ENCODE data around the gene MYH14.
A peak's percentile ranks its signal among the peaks of the same experiment; 100 is the strongest.
"Not testable (repeated sequence)": the region's sequence is repeated elsewhere in the genome, so short reads cannot be mapped to it uniquely, and the experiment has no call there.

Gene MYH14

GRCh38 chr19:50322931-50323781, 119.7 kb downstream of the MYH14 start:
- DNase-seq, result no peak

GRCh38 chr19:50323782-50324133, 120.3 kb downstream of the MYH14 start:
- no peak for DNase-seq

DNA sequence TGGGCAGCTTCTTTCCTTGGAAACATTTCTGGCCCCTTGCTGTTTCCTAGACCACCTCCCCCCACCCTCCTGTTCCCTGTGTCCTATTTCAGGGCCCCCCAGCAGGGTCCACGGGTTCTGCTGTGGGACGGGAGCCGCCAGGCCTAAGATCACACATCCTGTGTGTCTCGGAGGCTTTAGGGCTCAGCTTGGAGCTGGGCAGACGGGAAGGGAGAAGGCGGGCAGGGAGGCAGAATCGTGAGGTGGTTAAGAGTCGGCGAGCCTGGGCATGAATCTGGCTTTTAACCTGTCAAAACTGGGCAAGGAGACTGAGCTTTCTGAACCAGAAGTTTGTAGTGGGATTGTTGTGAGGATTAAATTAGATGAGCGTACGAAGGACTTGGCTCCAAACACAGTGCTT, 120.9 kb downstream of the MYH14 start:
- no peak for DNase-seq

DNA sequence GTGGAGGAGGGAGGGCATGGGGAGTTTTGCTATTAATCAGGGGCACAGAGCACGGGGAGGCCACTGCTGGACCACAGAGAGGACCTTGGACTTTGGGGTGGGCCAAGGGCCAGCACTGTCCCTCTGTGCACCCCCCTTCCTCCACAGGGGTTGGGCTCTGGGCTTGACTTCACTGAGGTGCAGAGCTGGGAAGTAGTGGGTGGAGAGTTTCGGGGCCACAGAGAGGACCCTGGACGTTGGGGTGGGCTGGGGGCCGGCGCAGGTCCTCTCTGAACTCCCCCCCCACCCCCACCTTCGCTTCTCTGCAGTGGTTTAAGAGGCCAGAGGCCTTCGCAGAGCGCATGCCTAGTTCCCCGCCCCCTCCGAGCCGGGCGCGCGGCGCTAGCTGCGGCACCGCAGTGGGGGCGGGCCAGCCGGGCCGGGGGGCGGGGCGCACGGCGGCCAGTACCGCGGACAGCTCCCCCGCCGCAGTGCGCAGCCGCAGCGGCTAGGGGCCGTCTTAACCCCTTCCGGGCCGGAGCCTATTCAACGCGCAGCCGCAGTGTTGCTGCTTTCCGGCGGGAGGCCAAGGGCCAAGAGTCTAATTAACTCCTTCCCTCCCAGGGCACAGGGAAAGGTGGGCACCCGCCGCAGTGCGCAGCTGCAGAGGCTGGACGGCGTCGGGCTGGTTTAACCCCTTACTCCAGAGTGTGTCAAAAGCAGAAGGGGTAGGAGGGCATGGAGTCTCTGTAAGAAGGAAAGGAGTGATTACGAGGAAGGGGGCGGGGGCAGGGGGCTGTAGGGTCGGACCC, 122.1 kb downstream of the MYH14 start:
- peak; percentile 82 for DNase-seq

GRCh38 chr19:50326101-50326664, 122.8 kb downstream of the MYH14 start:
- no peak for DNase-seq

DNA sequence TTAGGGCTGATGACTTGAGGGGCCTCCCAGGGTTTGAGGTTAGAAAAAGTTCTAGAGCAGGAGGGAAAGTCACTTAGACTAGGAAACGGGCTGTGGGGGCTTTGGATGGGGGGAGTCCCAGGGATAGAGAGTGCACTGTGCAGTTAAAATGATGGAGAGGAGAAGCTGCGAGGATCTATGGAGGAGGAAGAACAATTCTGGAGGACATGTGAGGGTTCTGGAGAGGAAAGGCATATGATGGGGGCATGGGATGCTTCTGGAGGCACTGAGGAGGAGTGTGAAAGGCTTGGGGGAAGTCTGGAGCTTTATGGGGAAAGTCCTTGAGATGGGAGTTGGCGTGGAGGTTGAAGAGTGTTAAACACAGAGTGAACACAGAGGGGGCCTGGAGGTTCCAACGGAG, 123.6 kb downstream of the MYH14 start:
- no peak for DNase-seq

- DNase-seq, result no peak
Measured at GRCh38 chr19:50327461-50328223, 124.2 kb downstream of the MYH14 start.

GRCh38 chr19:50328224-50328872, 124.9 kb downstream of the MYH14 start:
- no peak for DNase-seq

GRCh38 chr19:50328873-50329145, 125.4 kb downstream of the MYH14 start:
- DNase-seq, result no peak

- peak; percentile 98 for DNase-seq
Measured at GRCh38 chr19:50329146-50329925, 125.9 kb downstream of the MYH14 start, which contains the start of gene KCNC3. Gene KCNC3 (minus strand): TSS chr19:50329377. CDS start chr19:50329082, 295 bp downstream.

GRCh38 chr19:50329926-50330294, 126.5 kb downstream of the MYH14 start:
- not testable (repeated sequence) for DNase-seq

GRCh38 chr19:50330365-50331078, 127.1 kb downstream of the MYH14 start:
- peak; percentile 88 for DNase-seq

DNA sequence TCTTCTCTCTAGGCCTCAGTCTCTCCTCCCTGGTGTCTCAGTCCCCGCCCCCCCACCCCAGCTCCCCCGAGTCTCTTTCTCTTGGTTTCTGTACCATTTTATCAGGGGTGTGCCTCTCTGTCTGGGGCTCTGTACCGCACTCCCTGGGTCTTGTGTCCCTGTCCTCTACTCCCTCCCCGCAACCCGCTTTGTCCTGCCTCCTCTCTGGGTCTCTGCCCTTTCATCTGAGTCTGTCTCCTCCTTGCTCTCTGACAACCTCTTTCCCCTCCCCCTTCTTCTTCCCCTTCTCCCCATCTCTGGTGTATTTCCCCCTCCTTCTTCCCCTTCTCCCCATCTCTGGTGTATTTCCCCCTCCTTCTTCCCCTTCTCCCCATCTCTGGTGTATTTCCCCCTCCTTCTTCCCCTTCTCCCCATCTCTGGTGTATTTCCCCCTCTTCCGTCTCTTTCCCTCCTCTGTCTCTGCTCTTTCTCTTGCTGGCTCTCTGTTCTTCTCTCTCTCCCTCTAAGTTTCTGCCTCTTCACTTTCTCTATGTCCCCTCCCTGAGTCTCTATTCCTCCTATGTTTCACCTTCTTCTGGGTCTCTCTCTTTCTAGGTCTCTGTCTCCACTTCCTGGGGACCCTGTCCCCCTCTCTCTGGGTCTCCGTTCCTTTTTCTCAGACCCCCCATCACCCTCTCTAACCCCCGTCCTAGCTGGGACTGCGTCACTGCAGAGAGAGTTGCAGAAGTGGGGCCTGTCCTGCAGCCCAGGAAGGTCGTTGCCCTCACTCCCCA, 128.0 kb downstream of the MYH14 start:
- DNase-seq, result no peak

- no peak for DNase-seq
Measured at GRCh38 chr19:50331994-50332243, 128.5 kb downstream of the MYH14 start.

- peak; percentile 3 for DNase-seq
Measured at GRCh38 chr19:50332244-50333038, 129.0 kb downstream of the MYH14 start.

GRCh38 chr19:50333235-50333736, 129.9 kb downstream of the MYH14 start:
- DNase-seq, result peak; percentile 96

GRCh38 chr19:50333737-50334617, 130.6 kb downstream of the MYH14 start:
- DNase-seq, result peak; percentile 96

DNA sequence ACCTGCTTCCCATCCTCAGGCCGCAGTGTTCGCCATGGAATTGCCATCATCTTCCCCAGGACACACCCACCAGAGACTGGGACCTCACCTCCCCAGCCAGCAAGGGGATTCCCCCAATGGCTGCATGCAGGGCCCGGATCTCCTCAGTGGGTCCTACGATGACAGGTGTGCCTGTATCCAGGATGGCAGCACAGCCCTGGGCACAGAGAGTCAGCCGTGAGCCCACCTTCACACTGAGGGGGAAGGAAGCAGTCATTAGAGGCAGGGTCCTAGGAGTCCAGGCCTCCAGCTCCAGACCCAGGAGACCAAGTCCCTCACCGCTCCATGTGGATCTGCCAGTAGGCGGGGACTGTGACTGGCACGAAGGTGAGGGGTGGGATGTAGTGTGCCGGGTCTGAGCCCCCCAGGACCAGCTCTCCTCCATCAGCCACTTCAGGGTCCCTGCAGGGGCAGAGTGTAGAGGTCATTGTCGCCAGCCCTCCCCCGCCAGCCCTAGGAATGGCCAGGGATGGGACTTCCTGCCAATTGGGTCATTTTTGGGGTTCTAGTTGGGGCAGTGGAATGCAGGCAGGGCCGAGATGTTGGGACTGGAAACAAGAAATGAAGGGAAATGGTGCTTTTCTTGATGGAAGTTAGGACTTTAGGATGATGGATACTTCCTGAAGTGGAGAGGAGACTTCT, 131.5 kb downstream of the MYH14 start:
- no peak for DNase-seq
